AG04450 (cell line): ENCODE measurements around the gene CRYGN. TPM values are rescaled to one million over a fixed set of nuclear protein-coding genes. Genes with fewer than 3 reads are reported as not detected.

ENCODE experiments used
- CTCF ChIA-PET: fragments of 300-600, 350-600 bp; formaldehyde crosslinking; extraction: SDS; loops from one replicate; lab custom pipeline; 2022; ENCODE audit warnings: antibody characterized with exemption, inconsistent platforms; lab: Charles Lee
- POLR2A ChIA-PET: fragments of 350-600 bp; formaldehyde crosslinking; extraction: SDS; loops from one replicate; lab custom pipeline; 2021; ENCODE audit warnings: antibody characterized with exemption, inconsistent platforms; lab: Yijun Ruan, JAX
- DNase-seq: peaks from one replicate; pipeline ENCODE4 v3.0.0-alpha.2; 2011; ENCODE audit warnings: low read depth, low spot score
- H3K27ac ChIP-seq: one replicate; pipeline ENCODE4 v1.5.1; 2012; ENCODE audit warnings: low read depth, low read length, control low read depth
- H3K27me3 ChIP-seq: one replicate; pipeline ENCODE4 v1.6.0; 2012; ENCODE audit warnings: low read length; ENCODE audit not compliant: control insufficient read depth, insufficient read depth
- H3K4me3 ChIP-seq: 2 replicates; pipeline ENCODE4 v1.5.1; 2011; ENCODE audit warnings: mild to moderate bottlenecking, low read depth, low read length, control low read depth
- H3K9me3 ChIP-seq: 2 replicates; pipeline ENCODE4 v1.5.1; 2012; ENCODE audit warnings: low read length; ENCODE audit not compliant: control insufficient read depth, insufficient read depth
- CTCF ChIP-seq: IDR thresholded peaks from 2 replicates; pipeline ENCODE4 v1.5.1; 2011; ENCODE audit warnings: low read depth, low read length, control low read depth, inconsistent platforms
- polyA plus RNA-seq: library from polyadenylated mRNA; depleted of rRNA; stranded (reverse); fragments of >200 nt; gene quantifications from 2 replicates; pipeline ENCODE4 v1.2.3, GENCODE V29; 2011

CRYGN gene
- polyA plus RNA-seq, 1 experiment = not detected

DNA sequence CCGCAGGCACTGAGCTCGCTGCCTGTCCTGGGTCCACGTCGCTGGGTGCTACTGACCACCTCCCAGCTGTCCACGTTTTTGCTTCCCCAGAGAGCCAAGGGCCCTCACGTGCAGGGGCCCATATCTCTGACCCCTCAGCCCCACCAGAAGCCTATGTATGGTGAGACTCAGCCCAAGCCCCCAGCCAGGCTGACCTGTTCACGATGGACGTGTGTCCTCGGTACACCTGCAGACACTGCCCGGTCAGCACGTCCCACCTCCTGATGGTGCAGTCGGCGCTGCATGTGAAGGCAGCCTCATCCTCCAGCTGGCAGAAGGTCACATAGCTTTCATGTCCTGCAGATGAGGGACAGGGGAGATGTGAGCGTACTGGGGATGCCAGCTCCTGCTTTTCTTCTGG is 40.0 kb downstream of the CRYGN start:
- CTCF ChIA-PET = no interaction called here
- no peak for DNase-seq
- Histone ChIP-seq H3K27me3 (peaks cover 5% of the 10 kb centered on the region), H3K27ac (no peak overlapping the region), H3K9me3 (peaks cover 8% of the 10 kb centered on the region), H3K4me3 (no peak overlapping the region)
- POLR2A ChIA-PET = no interaction called here
- TF ChIP-seq CTCF = no peak

DNA sequence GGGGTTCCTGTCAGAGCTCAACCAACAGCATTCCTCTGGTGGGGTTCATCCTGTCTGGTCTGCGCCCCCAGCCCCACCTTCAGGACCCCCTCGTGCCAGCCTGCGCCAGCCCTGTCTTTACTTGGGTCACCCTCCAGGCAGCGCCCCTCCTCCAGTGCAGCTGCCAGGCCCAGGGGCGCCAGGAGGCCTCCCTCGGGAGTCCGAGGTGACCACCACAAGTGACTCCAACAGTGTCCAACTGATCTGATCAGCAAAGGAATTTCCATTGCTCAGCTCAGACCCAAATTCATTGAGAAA is 40.7 kb downstream of the CRYGN start:
- no peak for TF ChIP-seq CTCF
- H3K27me3 ChIP-seq = peaks cover 11% of the 10 kb centered on the region
- CTCF ChIA-PET = no interaction called here
- POLR2A ChIA-PET = no interaction called here
- no peak overlapping the region for H3K27ac ChIP-seq
- H3K4me3 ChIP-seq = no peak overlapping the region
- no peak for DNase-seq
- peaks cover 8% of the 10 kb centered on the region for H3K9me3 ChIP-seq

GRCh38 chr7:151398446-151399304 is 41.3 kb downstream of the CRYGN start:
- H3K4me3 ChIP-seq = no peak overlapping the region
- peaks cover 14% of the 10 kb centered on the region for H3K27me3 ChIP-seq
- peaks cover 8% of the 10 kb centered on the region for H3K9me3 ChIP-seq
- DNase-seq = no peak
- POLR2A ChIA-PET = no interaction called here
- no peak for TF ChIP-seq CTCF
- H3K27ac ChIP-seq = no peak overlapping the region
- CTCF ChIA-PET = no interaction called here

GRCh38 chr7:151397026-151397425 is 42.9 kb downstream of the CRYGN start:
- no peak for TF ChIP-seq CTCF
- CTCF ChIA-PET = interaction anchor here (0.8 kb wide), 1 partner anchor 30 kb away, joined by 3 read pairs; no protein-coding TSS in a partner anchor

GRCh38 chr7:151396328-151396970 is 43.5 kb downstream of the CRYGN start:
- ChIA-PET POLR2A (no interaction called here), CTCF (interaction anchor here (0.8 kb wide), 1 partner anchor 30 kb away, joined by 3 read pairs; no protein-coding TSS in a partner anchor)
- TF ChIP-seq CTCF = no peak
- H3K27ac ChIP-seq = no peak overlapping the region
- peaks cover 8% of the 10 kb centered on the region for H3K9me3 ChIP-seq
- H3K27me3 ChIP-seq = peaks cover 19% of the 10 kb centered on the region
- no peak for DNase-seq
- no peak overlapping the region for H3K4me3 ChIP-seq

More at GRCh38 chr7:151397026-151397425, 42.9 kb downstream of the CRYGN start:
- no peak overlapping the region for H3K4me3 ChIP-seq
- no peak for DNase-seq
- POLR2A ChIA-PET = no interaction called here
- H3K27me3 ChIP-seq = peaks cover 16% of the 10 kb centered on the region
- no peak overlapping the region for H3K27ac ChIP-seq
- peaks cover 8% of the 10 kb centered on the region for H3K9me3 ChIP-seq
